LHCN-M2 (cell line): ENCODE measurements around the gene FBXO48. TPM values are rescaled to one million over a fixed set of nuclear protein-coding genes. Genes with fewer than 3 reads are reported as not detected.

Experiments used
- DNase-seq: peaks from one replicate; pipeline ENCODE4 v3.0.0-alpha.2; 2012; ENCODE audit warnings: low read depth
- total RNA-seq: library from RNA; depleted of rRNA; stranded (reverse); fragments of >200 nt; gene quantifications from 2 replicates; pipeline ENCODE4 v1.2.3, GENCODE V29; 2014; rRNA removed

The FBXO48 gene
- total RNA-seq, 1 experiment from 2014 or later, result 1.0 TPM

GRCh38 chr2:68414452-68414851, 52.6 kb downstream of the FBXO48 start:
- DNase-seq, result no peak

- DNase-seq, result no peak
Observed at GRCh38 chr2:68413466-68413865, 53.6 kb downstream of the FBXO48 start.

GRCh38 chr2:68412127-68412819, 54.8 kb downstream of the FBXO48 start:
- DNase-seq, result no peak

- no peak for DNase-seq
Observed at GRCh38 chr2:68411397-68412126, 55.5 kb downstream of the FBXO48 start.

Other genes with a start within 250 kb of the FBXO48 start
- 20.2 and 23.5 TPM in 2 replicates for gene PPP3R1, start 214.8 kb downstream of the FBXO48 start, total RNA-seq
- 31.6 and 36.4 TPM in 2 replicates for gene CNRIP1, start 147.3 kb downstream of the FBXO48 start, total RNA-seq
- gene PLEK, start 102.0 kb downstream of the FBXO48 start, total RNA-seq, result not detected in 2 replicates
- 2.0 and 3.4 TPM in 2 replicates for gene APLF, start 291 bp upstream of the FBXO48 start, total RNA-seq
- not detected in 2 replicates for gene PROKR1, start 176.3 kb upstream of the FBXO48 start, total RNA-seq